GM19463 (cell line): ENCODE measurements around the gene NFIA.

Experiments used
- ATAC-seq: cut with Tn5 transposase; IDR thresholded peaks from one replicate; pipeline ENCODE4 v1.9.1; 2021; ENCODE audit warnings: mild to moderate bottlenecking, moderate library complexity; ENCODE audit not compliant: unreplicated experiment

Gene NFIA

DNA sequence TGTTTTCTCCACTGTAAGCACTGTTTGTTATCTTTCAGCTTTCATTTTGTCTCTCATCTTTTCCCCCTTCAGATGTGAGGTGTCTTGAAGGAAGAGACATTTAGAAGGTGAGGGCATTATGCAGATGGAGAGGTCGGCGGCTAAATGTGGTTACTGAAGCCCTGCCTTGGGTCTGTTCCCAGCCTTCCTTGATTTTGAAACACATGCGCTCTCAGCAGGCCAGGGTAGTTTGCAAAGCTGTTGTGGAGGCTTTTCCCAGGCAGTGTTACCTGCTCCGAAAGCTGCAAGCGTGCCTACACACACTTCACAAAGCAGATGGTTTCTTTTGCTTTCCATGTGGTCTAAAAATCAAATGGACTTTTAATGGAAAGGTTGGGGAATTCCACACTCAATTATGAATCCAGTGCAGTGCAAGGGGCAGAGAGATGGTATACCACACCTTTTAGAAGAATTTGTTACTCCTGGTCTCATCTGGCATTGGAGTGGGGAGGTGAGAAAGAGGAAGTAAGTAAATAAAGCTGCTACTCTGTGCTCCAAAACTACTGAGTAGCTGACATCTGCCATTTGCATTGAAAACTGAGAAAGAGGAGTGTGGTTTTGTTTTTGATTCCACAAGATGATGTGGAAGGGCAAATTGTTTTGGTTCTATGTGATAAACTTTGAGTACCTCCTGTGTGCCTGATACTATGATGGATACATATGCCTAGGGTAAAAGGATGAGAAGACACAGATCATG, 91.9 kb downstream of the NFIA start:
- no peak for ATAC-seq

DNA sequence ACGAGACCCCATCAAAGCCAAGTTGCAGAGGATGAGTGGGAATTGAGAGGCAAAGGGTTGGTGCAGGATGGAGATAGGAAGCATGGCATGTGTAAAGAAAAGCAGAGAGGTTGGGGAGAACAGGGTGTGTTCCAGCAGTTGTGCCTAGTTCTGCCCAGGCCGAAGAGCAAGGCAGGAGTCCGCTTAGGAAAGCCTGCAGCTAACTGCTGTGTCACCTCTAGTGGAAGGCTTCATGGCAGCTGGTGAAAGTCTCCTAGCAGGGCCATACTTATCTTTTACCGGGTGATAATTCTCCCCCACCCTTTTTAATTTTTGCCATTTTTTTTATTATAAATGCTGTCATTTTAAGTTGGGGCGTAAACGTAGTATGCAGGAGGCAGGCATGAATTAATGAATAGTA, 93.6 kb downstream of the NFIA start:
- no peak for ATAC-seq

DNA sequence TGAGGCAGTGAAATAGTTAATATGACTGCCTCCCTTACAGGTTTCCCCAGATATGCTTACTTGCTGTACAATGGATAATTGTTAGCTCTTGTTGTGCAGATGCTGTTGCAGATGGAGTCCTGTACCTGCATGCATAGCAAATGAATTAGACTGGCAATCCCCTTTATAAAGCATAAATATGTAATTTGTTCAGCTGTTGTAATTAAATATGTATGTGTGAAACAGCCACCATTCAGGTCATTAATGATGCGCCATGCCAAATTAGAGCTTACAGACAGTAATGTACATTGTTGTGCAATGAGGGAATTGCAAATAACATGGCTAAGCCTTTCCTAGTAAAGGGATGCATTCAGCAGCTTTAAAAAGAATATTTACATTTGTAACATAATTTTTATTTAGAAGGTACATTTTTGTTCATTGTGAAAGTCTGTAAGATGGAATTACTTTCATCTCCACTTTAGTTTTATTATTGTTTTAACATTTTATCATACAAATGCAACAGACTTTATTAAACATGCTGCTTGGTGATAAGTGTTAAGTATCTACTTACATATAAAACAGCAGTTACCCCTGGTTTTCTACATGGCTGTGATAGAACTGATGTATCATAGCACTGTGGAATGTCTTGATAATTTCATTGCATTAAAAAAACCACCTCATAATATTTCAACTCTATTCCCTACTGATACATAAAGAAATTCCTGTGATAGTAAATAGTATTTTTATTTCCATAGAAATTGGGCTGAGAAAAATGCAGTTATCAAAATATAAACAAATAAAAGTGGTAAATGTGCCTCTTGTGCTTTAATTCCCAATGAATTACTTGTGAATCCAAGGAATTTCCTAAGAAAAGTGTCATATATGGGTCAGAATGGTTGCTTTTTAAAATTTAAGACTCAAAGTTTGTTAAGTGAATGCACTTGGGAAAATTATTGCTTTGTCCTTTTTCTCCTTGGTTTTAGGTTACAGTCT, 99.0 kb downstream of the NFIA start:
- no peak for ATAC-seq

DNA sequence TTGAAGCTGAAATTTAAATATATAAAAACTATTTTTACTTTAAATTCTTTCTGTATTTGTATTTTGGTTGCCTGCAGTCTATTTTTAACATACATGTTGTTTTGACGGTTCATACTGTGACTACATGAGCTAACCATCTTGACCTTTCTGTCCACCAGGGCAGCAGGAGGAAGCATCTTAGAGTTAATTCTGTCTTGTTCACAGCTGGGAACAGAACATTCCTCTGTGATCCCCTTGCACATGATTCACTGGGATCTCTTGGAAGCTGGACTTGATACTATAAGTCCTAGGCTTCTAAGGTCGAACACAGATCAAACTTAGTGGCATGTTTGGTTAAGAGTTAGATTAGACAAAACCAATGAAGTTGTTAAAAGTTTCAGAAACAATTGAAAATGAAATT, 99.7 kb downstream of the NFIA start:
- ATAC-seq, result no peak

DNA sequence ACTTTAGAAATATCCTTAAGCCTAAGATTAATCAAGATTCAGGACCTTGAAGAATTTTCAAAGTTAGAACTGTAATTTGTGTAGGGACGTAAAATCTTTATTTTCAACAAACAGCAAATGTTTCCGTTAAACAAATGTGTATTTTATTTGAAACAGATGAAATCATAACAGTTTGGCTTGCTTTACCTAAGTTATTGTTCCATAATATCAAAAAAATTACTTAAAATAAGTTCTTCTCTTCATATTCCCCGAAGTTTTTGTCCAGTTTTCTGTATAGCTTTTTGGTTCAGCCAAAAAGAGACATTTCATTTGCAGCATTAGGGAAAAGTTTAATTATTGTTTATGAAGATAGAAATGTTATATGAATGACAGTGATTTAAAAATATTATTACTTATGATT, 100.1 kb downstream of the NFIA start:
- no peak for ATAC-seq

DNA sequence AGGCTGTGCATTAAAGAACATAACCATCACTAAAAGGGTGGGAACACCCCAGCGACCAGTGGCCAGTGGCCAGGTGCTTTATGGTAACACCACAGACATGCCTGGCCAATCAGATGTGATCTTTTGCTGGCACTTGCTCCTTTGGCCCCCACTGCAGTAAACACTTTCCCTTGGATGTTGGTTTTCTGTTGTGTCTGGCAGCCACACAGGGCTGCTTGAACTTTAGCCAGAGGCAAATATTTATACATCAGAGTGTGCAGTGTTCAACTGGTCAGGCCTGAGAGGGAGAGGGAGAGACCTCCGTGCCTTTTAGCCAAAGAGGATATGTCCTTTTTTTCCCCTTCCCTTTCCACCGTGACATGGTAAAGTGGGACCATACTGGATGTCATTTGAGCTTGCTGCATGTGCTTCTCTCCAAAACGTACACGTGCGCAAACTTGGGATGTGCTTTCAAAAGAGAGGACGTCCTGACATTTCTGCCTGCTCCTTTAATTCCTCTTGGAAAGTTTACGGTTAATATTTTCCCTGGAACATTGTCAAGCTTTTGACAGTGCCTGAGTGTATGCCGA, 101.2 kb downstream of the NFIA start:
- no peak for ATAC-seq

DNA sequence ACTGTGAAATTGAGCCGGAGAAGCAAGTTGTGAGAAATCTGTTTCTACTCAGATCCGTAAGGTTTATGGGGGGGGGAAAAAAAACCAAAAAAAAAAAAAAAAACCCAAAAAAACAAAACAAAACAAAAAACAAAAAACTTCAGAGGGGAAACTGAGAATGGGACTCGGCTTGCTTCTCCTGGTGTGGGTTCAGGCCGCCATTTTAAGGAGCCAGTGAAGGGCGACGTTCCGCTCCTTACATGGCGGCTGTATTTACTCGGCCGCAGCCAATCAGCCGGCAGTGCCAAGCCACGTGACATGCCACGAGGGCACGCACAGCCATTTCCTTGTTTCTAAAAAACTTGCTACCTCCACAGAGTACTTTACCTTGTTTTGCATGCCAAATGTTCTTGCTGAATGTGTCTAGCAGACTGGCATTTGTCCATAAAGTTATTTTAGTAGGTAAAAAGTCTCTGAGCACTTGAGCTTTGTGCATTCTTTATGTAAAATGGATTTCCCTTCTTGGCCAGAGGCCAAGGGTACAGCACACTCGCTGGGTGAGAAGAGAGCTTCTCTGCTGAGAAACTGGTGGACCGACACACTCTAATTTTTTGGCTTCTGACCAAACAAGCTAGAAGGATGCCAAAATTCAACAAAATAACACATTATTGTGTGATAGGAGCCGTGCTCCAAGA, 101.8 kb downstream of the NFIA start:
- no peak for ATAC-seq

DNA sequence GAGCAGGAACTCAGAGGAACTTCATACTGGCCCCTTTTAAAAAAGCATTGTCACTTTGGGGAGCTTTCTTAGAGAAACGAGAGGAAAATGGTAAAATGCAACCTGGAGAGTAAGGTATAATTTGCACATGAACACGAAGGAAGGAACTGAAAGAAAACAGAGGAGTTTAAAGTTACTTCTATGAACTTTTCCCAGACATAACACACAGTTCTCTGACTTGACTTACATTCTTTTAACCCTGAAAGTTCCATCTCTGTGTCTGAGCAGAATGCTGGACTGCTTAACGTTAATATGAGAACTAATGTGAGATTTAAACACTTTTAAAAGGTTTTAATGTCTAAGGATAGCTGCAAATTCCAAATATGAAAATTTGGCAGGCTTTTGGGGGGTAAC, 102.3 kb downstream of the NFIA start:
- no peak for ATAC-seq

DNA sequence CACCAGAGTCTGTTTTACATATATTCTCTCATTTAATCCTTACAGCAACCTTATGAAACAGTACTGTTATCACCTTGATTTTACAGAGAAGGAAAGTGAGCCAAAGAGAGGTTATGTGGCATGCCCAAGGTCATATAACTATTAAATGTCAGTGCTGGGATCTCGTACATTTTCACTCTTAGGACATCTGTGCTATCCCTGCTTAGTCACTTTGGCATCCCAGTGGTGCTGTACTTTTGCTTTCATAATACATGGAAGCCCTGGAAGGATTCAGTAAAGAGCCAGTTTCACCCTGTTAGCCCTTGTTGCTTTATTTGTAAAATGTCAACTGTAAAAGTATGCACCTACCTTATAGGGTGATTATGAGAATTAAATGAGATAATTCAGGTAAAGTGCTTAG, 104.4 kb downstream of the NFIA start:
- no peak for ATAC-seq

DNA sequence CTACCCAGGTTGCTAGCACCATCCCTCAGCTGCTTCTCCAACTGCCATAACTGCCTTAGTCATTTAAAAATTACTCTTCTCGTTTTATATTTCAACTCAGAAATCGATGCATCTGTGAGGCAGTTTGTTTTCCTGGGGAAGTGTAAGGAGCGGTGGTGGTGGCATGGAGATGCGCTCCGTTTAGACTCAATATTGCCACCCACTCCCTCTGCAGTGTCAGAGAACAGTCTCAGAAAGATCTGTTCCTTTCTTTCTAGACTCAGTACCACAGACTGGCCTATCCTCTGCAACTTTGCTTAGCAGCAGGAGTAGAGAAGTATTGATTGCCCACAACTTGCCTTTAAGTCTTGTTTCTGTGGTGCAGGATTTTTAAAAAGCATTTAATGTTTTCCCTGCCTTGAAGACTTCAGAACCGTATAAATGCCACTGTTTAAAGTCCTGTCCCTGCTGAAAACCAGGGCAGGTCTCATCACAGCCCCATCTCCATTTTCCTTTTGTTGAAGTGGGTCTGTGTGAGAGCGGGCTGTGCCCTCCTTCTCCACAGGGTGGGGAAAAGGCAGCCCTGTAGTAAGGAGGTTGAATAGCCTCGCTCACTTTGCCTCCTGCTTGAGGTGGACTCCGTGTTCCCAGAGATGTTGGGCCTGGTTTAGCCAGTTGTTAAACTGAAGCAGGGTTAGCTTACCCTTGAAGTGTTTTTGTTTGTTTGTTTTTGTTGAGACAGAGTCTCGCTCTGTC, 105.2 kb downstream of the NFIA start:
- ATAC-seq, result no peak

DNA sequence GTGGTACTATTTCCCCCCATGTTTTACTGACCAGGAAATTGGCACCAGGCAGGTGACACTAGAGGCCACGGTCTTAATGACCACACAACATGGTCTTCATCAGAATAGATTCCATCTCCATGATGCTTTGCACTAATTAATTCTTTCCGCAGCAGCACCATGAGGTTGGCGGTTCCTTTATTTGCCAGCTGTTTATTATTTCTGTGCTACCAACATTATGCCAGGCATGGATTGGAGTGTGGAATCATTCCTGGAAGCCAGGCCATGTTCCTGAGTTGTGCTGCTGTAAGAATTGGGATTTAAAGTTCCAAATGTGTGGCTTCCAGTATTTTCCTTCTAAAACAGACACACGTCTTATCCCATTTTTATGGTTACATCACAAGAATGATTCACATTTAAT, 107.8 kb downstream of the NFIA start:
- ATAC-seq, result no peak

DNA sequence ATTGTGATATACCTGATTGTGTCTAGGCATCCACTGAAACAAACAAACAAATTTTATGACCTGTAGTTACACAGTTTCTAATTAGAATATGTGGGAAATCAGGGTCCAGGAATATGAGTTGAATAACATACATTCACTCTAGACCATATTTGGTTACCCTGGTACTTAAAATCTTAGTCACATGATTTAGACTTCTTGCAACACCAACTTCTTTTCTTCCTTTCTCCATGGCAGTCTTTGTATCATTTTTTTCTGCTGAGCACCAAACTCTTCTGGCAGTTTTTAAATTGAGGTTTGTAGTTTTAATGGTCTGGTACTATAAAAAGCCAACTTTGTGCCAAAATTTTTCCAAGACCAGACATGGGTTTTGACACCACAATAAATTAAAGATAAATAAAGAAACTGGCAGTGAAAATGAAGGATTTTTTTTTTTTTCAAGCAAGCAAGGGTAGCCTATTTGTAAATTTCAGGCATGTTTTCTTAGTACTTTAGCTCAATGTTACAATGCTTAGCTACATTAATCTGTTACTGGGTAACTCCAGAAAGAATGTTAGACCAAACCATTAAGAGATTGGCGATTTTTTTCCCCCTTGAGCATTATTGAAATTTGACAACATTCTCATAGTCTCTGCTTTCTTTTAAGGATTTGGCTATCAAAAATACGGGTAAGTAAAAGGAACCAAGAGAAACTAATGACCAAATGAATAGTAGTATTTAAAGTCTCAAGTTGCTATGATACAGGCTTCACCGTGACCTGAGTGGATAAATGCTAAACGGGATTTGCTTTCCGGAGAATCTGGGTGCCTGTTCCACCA, 108.5 kb downstream of the NFIA start:
- ATAC-seq, result no peak

DNA sequence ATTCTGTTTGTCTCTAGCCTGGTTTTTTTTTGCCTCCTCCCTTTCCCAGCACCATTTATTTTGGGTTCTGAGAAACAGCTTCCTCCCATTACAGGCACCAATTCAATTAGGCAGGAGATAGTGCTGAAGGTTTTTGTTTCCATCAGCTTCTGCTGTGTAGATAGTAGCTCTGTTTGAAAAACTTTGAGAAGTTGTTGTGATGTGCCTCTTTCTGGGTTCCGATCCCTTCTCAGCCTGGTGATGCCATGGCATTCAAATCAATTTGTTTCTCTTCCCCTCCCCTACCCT, 109.0 kb downstream of the NFIA start:
- no peak for ATAC-seq

DNA sequence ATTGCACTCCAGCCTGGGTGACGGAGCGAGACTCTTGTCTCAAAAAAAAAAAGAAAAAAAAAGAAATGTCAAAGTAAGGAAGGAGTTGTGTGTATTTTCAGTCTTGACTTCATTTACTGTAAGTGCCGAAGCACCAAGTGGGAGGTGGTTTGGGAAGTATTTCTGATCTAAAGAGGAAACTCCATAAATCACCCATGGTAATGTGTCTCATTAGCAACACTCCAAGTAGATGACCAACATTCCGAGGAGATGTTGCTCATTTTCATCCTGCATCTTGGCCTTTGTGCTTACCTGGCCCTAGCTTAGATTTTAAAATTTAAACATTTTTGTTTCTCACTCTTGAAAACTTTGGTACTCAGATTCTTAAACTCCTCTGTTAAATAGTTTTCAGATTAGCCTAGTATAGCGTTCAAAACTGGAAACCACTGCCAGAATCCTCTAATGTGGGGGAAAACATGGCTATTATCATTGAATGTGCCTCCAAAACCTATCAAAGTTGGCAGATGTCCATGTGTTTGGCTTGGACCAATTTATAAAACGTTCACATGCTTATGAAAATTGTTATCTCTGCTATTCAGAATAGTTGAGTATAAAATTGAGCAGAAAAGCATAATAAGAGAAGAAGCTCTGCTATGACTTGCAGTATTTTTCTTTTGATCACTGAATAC, 110.4 kb downstream of the NFIA start:
- no peak for ATAC-seq

DNA sequence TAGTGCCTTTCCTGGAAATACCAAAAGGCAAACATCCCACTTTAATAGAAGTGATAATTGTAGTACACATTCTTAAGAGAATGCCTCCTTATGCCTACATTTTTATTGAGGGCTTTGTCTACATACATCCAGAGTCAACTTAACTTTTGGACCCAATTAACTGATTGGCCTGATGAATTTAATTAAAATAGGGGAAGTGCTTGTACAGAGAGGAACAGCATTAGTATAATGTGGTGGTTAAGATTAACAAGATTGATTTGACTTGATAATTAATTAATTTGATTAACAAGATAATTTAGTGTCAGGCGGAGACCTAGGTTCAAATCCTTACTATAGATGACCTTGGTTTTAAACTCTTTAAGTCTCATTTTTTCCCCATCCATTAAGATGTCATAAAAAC, 111.4 kb downstream of the NFIA start:
- no peak for ATAC-seq

DNA sequence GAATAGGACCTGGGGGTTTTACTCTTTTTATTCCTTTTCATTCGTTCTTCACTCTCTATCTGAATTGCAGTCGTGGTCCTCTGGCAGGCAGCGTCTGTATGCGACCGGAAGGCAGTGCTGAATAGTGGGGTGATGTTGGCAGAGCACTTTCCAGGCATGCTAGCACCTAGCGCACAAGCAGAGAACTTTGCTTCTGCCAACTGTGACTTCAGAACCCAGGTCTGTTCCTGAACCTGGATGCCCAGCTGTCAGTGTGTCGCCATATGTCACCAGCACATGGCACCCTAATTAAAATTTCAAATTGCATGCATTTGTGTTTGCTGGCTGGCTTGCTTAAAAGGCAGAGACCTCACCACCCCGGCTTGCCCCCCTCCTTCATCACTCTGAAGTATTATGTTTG, 116.2 kb downstream of the NFIA start:
- ATAC-seq, result no peak

DNA sequence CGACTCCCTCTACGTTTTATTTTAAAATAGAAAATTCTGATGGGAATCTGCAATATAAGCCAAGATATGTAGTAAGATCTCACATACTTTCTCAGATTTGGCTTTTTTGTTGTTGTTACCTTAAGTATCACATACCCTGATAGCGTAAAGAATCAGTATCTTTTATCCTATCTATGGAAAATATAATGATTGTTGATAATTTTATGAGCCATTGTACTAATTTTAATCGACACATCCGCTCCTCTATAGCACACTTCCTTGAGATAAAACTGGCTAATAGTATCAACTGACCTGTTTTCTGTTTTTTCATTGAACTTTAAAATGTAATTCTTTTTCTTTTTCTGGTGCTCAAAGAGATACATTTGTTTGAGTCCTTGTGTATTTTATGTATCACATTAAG, 118.7 kb downstream of the NFIA start:
- ATAC-seq, result no peak

DNA sequence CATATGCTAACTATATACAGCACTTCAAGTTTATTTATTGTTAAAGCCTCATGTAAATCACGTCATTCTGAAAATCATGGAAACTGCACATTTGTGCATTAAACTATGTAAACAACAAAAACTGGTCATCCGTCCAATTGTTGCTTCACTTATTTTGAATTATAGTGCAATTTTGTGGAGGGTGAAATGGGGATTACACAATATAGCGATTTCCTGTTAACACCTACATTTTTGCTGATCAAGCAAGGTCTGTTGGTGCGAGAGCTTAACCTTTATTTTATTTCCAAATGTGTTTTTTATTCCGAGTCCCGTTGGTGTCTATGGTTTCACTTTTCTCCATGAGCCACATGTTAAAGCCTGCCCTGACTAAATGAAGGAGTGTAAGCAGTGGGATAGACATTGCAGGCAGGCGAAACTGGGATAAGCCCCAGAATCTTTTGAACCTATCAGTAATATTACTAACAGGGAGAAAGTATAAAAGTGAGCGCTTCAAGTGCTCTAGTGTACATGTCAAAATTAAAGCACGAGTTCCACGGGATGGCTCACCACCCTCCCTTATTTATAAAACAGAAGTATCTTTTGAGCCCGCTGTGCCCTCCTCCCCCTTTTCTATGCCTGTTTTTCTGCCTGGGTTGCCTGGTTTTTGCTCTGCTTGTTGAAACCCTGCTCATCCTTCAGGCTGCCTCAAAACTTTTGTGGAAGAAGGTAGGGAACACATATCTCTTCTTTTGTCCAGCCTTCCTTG, 120.7 kb downstream of the NFIA start:
- no peak for ATAC-seq

DNA sequence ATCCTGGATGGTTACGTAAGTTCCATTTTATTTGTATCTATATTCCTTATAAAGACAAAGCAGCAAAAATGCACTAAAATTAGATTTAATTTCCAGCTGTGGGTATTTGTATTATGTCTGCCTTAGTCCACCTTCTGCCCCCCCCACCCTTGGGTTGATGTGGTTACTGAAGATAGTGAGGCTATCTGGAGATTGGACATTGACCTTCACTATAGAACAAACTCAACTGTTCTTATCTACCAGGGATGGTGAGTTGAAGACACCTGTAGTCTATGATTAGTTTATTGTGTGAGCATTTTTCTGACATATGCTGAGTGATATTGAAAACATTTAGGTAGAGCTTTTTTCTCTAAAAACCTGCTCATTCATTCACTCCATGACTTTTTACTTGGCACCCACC, 122.2 kb downstream of the NFIA start:
- ATAC-seq, result no peak
